ENCODE results near the gene SLC25A45. TPM values are rescaled to one million over a fixed set of nuclear protein-coding genes. Genes with fewer than 3 reads are reported as not detected.

The SLC25A45 gene
- total and polyA plus RNA-seq, 2 donors (not counting 1 experiment from before 2014, with no cell fraction given) = 16.4 to 80.6 TPM

GRCh38 chr11:65379698-65380459 is 2.6 kb downstream of the SLC25A45 start:
- DNase-seq (no peak), ATAC-seq (ENCODE audit: low read depth) (no peak)
- peaks cover 53% of the 10 kb centered on the region for H3K4me1 Mint-ChIP-seq
- H3K4me1 ChIP-seq (ENCODE audit: control insufficient read depth in 2 of 2, insufficient read depth in 2 of 2, low read length in 2 of 2) = peaks cover 30 to 60% of the 10 kb centered on the region in 2 donors
- no peak overlapping the region for H3K4me2 ChIP-seq (replicated peaks; ENCODE audit: low read depth, low read length, poor library complexity, severe bottlenecking)
- peaks cover 44% of the 10 kb centered on the region for H3K79me2 ChIP-seq (ENCODE audit: control insufficient read depth, insufficient read depth, low read length)
- no peaks in the 10 kb centered on the region for H3K9me3 Mint-ChIP-seq (ENCODE audit: insufficient read depth)
- 99% methylated on average over 10 of the region's 13 CpGs for WGBS (ENCODE audit: insufficient coverage)
- TF ChIP-seq CTCF (IDR thresholded peaks at IDR 0.05) (no peak), EZH2 (IDR thresholded peaks at IDR 0.05; ENCODE audit: borderline replicate concordance, insufficient read depth, low read depth, low read length, poor library complexity, severe bottlenecking) (no peak)
- intact Hi-C loops (cut with micrococcal nuclease) = loop anchor here (5.0 kb wide), 1 partner anchor 192 kb away; the partner anchor contains the start of genes FAM89B and ZNRD2
- no peak overlapping the region for H3K4me3 ChIP-seq (ENCODE audit: control extremely low read depth in 1 of 5, extremely low read depth in 1 of 5, insufficient read depth in 1 of 5, low read depth in 2 of 5, low read length in 4 of 5)
- no peak overlapping the region for H3K9ac ChIP-seq (ENCODE audit: low read length)
- H3K4me3 Mint-ChIP-seq = no peak overlapping the region
- peaks cover 0 to 15% of the 10 kb centered on the region in 2 experiments for H3K36me3 ChIP-seq (replicated peaks in 1 of 2; ENCODE audit: control extremely low read depth in 1 of 2, control insufficient read depth in 1 of 2, extremely low read depth in 1 of 2, insufficient read depth in 2 of 2, low read length in 1 of 2)
- no peak overlapping the region for H2AFZ ChIP-seq (ENCODE audit: insufficient read depth, low read depth, low read length, poor library complexity, severe bottlenecking)
- H3K27me3 ChIP-seq (replicated peaks in 1 of 4; ENCODE audit: control extremely low read depth in 1 of 4, control insufficient read depth in 3 of 4, insufficient read depth in 4 of 4, low read length in 3 of 4) = no peaks in the 10 kb centered on the region
- ChIA-PET POLR2A (interaction anchor here (0.6 to 7.2 kb wide), 7 partner anchors 24 to 129 kb away, joined by 3 to 107 read pairs (median 4); partner anchors contain the start of genes MALAT1 and NEAT1), CTCF (interaction anchor here (0.5 to 12.5 kb wide), 10 partner anchors 15 to 161 kb away, joined by 3 to 252 read pairs (median 4); partner anchors contain the start of genes CDC42EP2, MALAT1 and NEAT1)
- H4K20me1 ChIP-seq (ENCODE audit: control insufficient read depth, insufficient read depth, low read length, poor library complexity, severe bottlenecking) = no peaks in the 10 kb centered on the region
- peak overlapping the region; percentile 85 for H3K27ac Mint-ChIP-seq
- no peaks in the 10 kb centered on the region for H3K27me3 Mint-ChIP-seq
- no peaks in the 10 kb centered on the region for H3K9me3 ChIP-seq (ENCODE audit: control extremely low read depth in 1 of 3, control insufficient read depth in 2 of 3, insufficient read depth in 1 of 3, low read length in 2 of 3)
- peak overlapping the region in 1 of 2 donors; percentile 50 for H3K27ac ChIP-seq (ENCODE audit: low read length in 2 of 2)

Measured in B cell (primary cell).